Measurements from ENCODE around the gene ARMC10.
"Not testable (repeated sequence)": the region's sequence is repeated elsewhere in the genome, so short reads cannot be mapped to it uniquely, and the experiment has no call there.

ARMC10 gene

GRCh38 chr7:103079836-103080235, 4.9 kb downstream of the ARMC10 start:
- DNase-seq: no peak

- DNase-seq: no peak
These were observed 6.0 kb downstream of the ARMC10 start for GRCh38 chr7:103080923-103081322.

- no peak for DNase-seq
These were observed 7.6 kb downstream of the ARMC10 start for GRCh38 chr7:103082497-103082896.

- no peak for DNase-seq
These were observed 8.3 kb downstream of the ARMC10 start for GRCh38 chr7:103083210-103083609.

GRCh38 chr7:103092321-103092720, 17.4 kb downstream of the ARMC10 start:
- DNase-seq: not testable (repeated sequence)

GRCh38 chr7:103093429-103093828, 18.5 kb downstream of the ARMC10 start:
- DNase-seq: no peak

GRCh38 chr7:103094102-103094501, 19.2 kb downstream of the ARMC10 start:
- DNase-seq: no peak

- DNase-seq: not testable (repeated sequence)
These were observed 20.6 kb downstream of the ARMC10 start for GRCh38 chr7:103095558-103095957.

GRCh38 chr7:103097041-103097440, 22.1 kb downstream of the ARMC10 start:
- DNase-seq: no peak

GRCh38 chr7:103100348-103100747, 25.4 kb downstream of the ARMC10 start:
- no peak for DNase-seq

GRCh38 chr7:103101543-103101942, 26.6 kb downstream of the ARMC10 start:
- no peak for DNase-seq

GRCh38 chr7:103106005-103106702, 31.2 kb downstream of the ARMC10 start:
- DNase-seq: no peak

GRCh38 chr7:103106703-103107070, 31.7 kb downstream of the ARMC10 start:
- not testable (repeated sequence) for DNase-seq

- DNase-seq: no peak
These were observed 38.2 kb downstream of the ARMC10 start for GRCh38 chr7:103113164-103113563.

GRCh38 chr7:103114576-103115008, 39.7 kb downstream of the ARMC10 start:
- DNase-seq: no peak

GRCh38 chr7:103115771-103116170, 40.8 kb downstream of the ARMC10 start:
- no peak for DNase-seq

GRCh38 chr7:103116511-103116910, 41.6 kb downstream of the ARMC10 start:
- no peak for DNase-seq

GRCh38 chr7:103116991-103117390, 42.1 kb downstream of the ARMC10 start:
- DNase-seq: no peak

- DNase-seq: no peak
These were observed 42.5 kb downstream of the ARMC10 start for GRCh38 chr7:103117465-103117864.

GRCh38 chr7:103119791-103120291, 44.9 kb downstream of the ARMC10 start:
- no peak for DNase-seq

- DNase-seq: no peak
These were observed 45.4 kb downstream of the ARMC10 start for GRCh38 chr7:103120362-103120761.

GRCh38 chr7:103121641-103122040, 46.7 kb downstream of the ARMC10 start:
- no peak for DNase-seq

GRCh38 chr7:103123529-103123928, 48.6 kb downstream of the ARMC10 start:
- DNase-seq: no peak

- no peak for DNase-seq
These were observed 49.6 kb downstream of the ARMC10 start for GRCh38 chr7:103124429-103124979.

GRCh38 chr7:103127006-103127405, 52.1 kb downstream of the ARMC10 start:
- no peak for DNase-seq

Data from activated CD4-positive, CD25-positive, alpha-beta regulatory T cell treated with anti-CD3 and anti-CD28 coated beads, Interleukin-2, amount 50 U/mL, for 72 hours (primary cell).